Camera-type eye (tissue), 1 donor: ENCODE measurements around the gene PPP1CB. TPM values are rescaled to one million over a fixed set of nuclear protein-coding genes. Genes with fewer than 3 reads are reported as not detected.

Experiments used
- total RNA-seq: library from RNA; depleted of rRNA; stranded (reverse); fragments of >200 nt; gene quantifications from one replicate; pipeline ENCODE4 v1.2.3, GENCODE V29; 2014

PPP1CB gene
- total RNA-seq, result 297 TPM

GRCh38 chr2:28751252-28751955, at the start of gene PPP1CB:
TSS of gene PPP1CB (plus strand) at chr2:28751830. CDS start at chr2:28752125, 295 bp downstream.

GRCh38 chr2:28810384-28811285, 59.0 kb downstream of the PPP1CB start, which contains the start of gene SPDYA:
TSS of gene SPDYA (plus strand) at chr2:28810834. CDS start at chr2:28816015, 5,181 bp downstream.

Other genes with a start within 250 kb of the PPP1CB start
- 3.7 TPM for gene SPDYA, start 59.0 kb downstream of the PPP1CB start, total RNA-seq
- gene TRMT61B, start 118.5 kb downstream of the PPP1CB start, total RNA-seq, result 21.9 TPM
- 51.7 TPM for gene WDR43, start 142.8 kb downstream of the PPP1CB start, total RNA-seq
- 0.55 TPM for gene TOGARAM2, start 229.5 kb downstream of the PPP1CB start, total RNA-seq